Testis (tissue), 2 donors: ENCODE data around the gene BEND5.

ENCODE experiments used
- CTCF ChIP-seq, 3 experiments: fragments of 450-650 bp in 2 of 3; fragments of 200-600 bp in 1 of 3; sonication (generic) in 1 of 3; IDR thresholded peaks; one replicate each; pipeline ENCODE4 v1.5.1; 2016 to 2019; ENCODE audit warnings: antibody characterized with exemption in 3 of 3, mild to moderate bottlenecking in 2 of 3, moderate library complexity in 1 of 3
- POLR2A ChIP-seq: fragments of 450-650 bp; IDR thresholded peaks from one replicate; pipeline ENCODE4 v1.6.1; 2017; ENCODE audit warnings: antibody characterized with exemption, mild to moderate bottlenecking, moderate library complexity

- TF ChIP-seq POLR2A: no peak
- no peak for TF ChIP-seq CTCF (IDR thresholded peaks at IDR 0.05)
Observed at GRCh38 chr1:48761986-48762385, 14.7 kb downstream of the BEND5 start.
